IMR-90 (cell line): Measurements from ENCODE around the gene CD300H. TPM values are rescaled to one million over a fixed set of nuclear protein-coding genes. Genes with fewer than 3 reads are reported as not detected.

ENCODE experiments used
- ATAC-seq: fragments of 200-7000 bp; cut with Tn5 transposase; 2 replicates; pipeline ENCODE4 v1.9.1; 2020; ENCODE audit warnings: low read depth, mild to moderate bottlenecking, moderate library complexity
- BruUV-seq: library from RNA; stranded (reverse); fragments of 400-500 nt; replicated peaks from 2 replicates; lab custom pipeline; 2021; lab: Mats Ljungman, UMichigan
- CTCF ChIA-PET: fragments of 300-600 bp; formaldehyde crosslinking; extraction: SDS; loops from one replicate; lab custom pipeline; 2021; ENCODE audit warnings: antibody characterized with exemption; lab: Yijun Ruan, JAX
- POLR2A ChIA-PET: fragments of 300-600 bp; sonication (Branson Sonifier 250); formaldehyde crosslinking; loops from one replicate; lab custom pipeline; 2022; ENCODE audit warnings: antibody characterized with exemption; ENCODE audit not compliant: unreplicated experiment; lab: Charles Lee
- DNase-seq: peaks from one replicate; pipeline ENCODE4 v3.0.0; 2013
- H2AFZ ChIP-seq: replicated peaks from 2 replicates; pipeline ENCODE3; 2013; ENCODE audit warnings: low read length, mild to moderate bottlenecking; ENCODE audit not compliant: poor library complexity
- H2AK5ac ChIP-seq: 2 replicates; pipeline ENCODE4 v1.6.1; 2013; ENCODE audit warnings: low read depth, low read length, inconsistent platforms
- H2AK9ac ChIP-seq: replicated peaks from 2 replicates; pipeline ENCODE3; 2013; ENCODE audit warnings: mild to moderate bottlenecking, low read depth, low read length, moderate library complexity; ENCODE audit not compliant: poor library complexity
- H2BK120ac ChIP-seq: 2 replicates; pipeline ENCODE4 v1.6.1; 2013; ENCODE audit warnings: low read depth, low read length, inconsistent platforms
- H2BK15ac ChIP-seq: 3 replicates; pipeline ENCODE4 v1.6.1; 2013; ENCODE audit warnings: low read depth, low read length, inconsistent platforms
- H2BK20ac ChIP-seq: 2 replicates; pipeline ENCODE4 v1.6.1; 2013; ENCODE audit warnings: low read depth, mild to moderate bottlenecking, inconsistent platforms, low read length, moderate library complexity
- H2BK5ac ChIP-seq: 2 replicates; pipeline ENCODE4 v1.6.1; 2013; ENCODE audit warnings: mild to moderate bottlenecking, low read depth, low read length, inconsistent platforms; ENCODE audit not compliant: poor library complexity, severe bottlenecking
- H3K14ac ChIP-seq: replicated peaks from 2 replicates; pipeline ENCODE4 v1.6.1; 2013; ENCODE audit warnings: low read depth, low read length, inconsistent platforms
- H3K18ac ChIP-seq: 2 replicates; pipeline ENCODE4 v1.6.1; 2013; ENCODE audit warnings: low read depth, low read length, control low read depth
- H3K23ac ChIP-seq: 2 replicates; pipeline ENCODE4 v1.6.1; 2013; ENCODE audit warnings: low read depth, low read length, inconsistent platforms
- H3K27ac ChIP-seq: 2 replicates; pipeline ENCODE4 v1.5.1; 2013; ENCODE audit warnings: mild to moderate bottlenecking, control low read depth, low read length; ENCODE audit not compliant: insufficient read depth
- H3K27me3 ChIP-seq: 2 replicates; pipeline ENCODE4 v1.6.1; 2013; ENCODE audit warnings: low read length; ENCODE audit not compliant: control insufficient read depth, insufficient read depth
- H3K36me3 ChIP-seq: 2 replicates; pipeline ENCODE4 v1.6.1; 2013; ENCODE audit warnings: low read length, mixed read lengths; ENCODE audit not compliant: control insufficient read depth, insufficient read depth
- H3K4ac ChIP-seq: 2 replicates; pipeline ENCODE4 v1.6.1; 2013; ENCODE audit warnings: low read depth, low read length, inconsistent platforms
- H3K4me1 ChIP-seq: 2 replicates; pipeline ENCODE4 v1.6.1; 2013; ENCODE audit warnings: low read length, mixed read lengths; ENCODE audit not compliant: control insufficient read depth, insufficient read depth
- H3K4me2 ChIP-seq: 2 replicates; pipeline ENCODE4 v1.6.1; 2013; ENCODE audit warnings: low read depth, mild to moderate bottlenecking, control low read depth, low read length, moderate library complexity
- H3K4me3 ChIP-seq: 2 replicates; pipeline ENCODE4 v1.5.1; 2013; ENCODE audit warnings: low read depth, mild to moderate bottlenecking, control low read depth, low read length, moderate library complexity; ENCODE audit not compliant: insufficient read depth
- H3K56ac ChIP-seq: 2 replicates; pipeline ENCODE4 v1.6.1; 2013; ENCODE audit warnings: low read length, inconsistent platforms; ENCODE audit not compliant: insufficient read depth; ENCODE audit errors: extremely low read depth
- H3K79me1 ChIP-seq, 2 experiments: 2 replicates each; pipeline ENCODE4 v1.6.1; 2013; ENCODE audit warnings: low read length in 2 of 2, inconsistent platforms in 1 of 2, low read depth in 1 of 2
- H3K9ac ChIP-seq: 2 replicates; pipeline ENCODE4 v1.6.1; 2013; ENCODE audit warnings: low read depth, low read length, control low read depth
- H3K9me1 ChIP-seq: 2 replicates; pipeline ENCODE4 v1.6.1; 2013; ENCODE audit warnings: low read length, inconsistent platforms; ENCODE audit not compliant: insufficient read depth
- H3K9me3 ChIP-seq: 2 replicates; pipeline ENCODE4 v1.6.1; 2013; ENCODE audit warnings: low read length; ENCODE audit not compliant: control insufficient read depth, insufficient read depth
- H4K20me1 ChIP-seq: 2 replicates; pipeline ENCODE4 v1.6.1; 2013; ENCODE audit warnings: low read length, inconsistent platforms; ENCODE audit not compliant: insufficient read depth
- H4K5ac ChIP-seq: 2 replicates; pipeline ENCODE4 v1.6.1; 2013; ENCODE audit warnings: mild to moderate bottlenecking, low read depth, low read length, control low read depth
- H4K8ac ChIP-seq, 2 experiments: 2 replicates each; pipeline ENCODE4 v1.6.1; 2013; ENCODE audit warnings: low read depth in 2 of 2, low read length in 2 of 2, control low read depth in 1 of 2, inconsistent platforms in 1 of 2
- H4K91ac ChIP-seq: 2 replicates; pipeline ENCODE4 v1.6.1; 2013; ENCODE audit warnings: low read depth, low read length, inconsistent platforms; ENCODE audit not compliant: insufficient read depth
- BHLHE40 ChIP-seq: fragments of 150-350 bp; IDR thresholded peaks from 2 replicates; pipeline ENCODE4 v1.6.1; 2016; ENCODE audit warnings: mild to moderate bottlenecking, low read depth, low read length
- CHD1 ChIP-seq: IDR thresholded peaks from 2 replicates; pipeline ENCODE4 v1.6.1; 2012; ENCODE audit warnings: low read depth, low read length, improper control_type of control experiment
- CTCF ChIP-seq: conservative IDR thresholded peaks from 2 replicates; pipeline ENCODE4 v1.5.1; 2012; ENCODE audit warnings: mild to moderate bottlenecking, low read depth, low read length, improper control_type of control experiment
- FOS ChIP-seq: fragments of 150-350 bp; IDR thresholded peaks from 2 replicates; pipeline ENCODE4 v1.6.1; 2016; ENCODE audit warnings: low read depth, low read length
- NFE2L2 ChIP-seq: fragments of 150-350 bp; IDR thresholded peaks from 2 replicates; pipeline ENCODE4 v1.6.1; 2016; ENCODE audit warnings: low read depth, mild to moderate bottlenecking, low read length
- POLR2A ChIP-seq: IDR thresholded peaks from 2 replicates; pipeline ENCODE4 v1.6.1; 2012; ENCODE audit warnings: mild to moderate bottlenecking, low read depth, low read length
- RCOR1 ChIP-seq: IDR thresholded peaks from 2 replicates; pipeline ENCODE4 v1.6.1; 2012; ENCODE audit warnings: mild to moderate bottlenecking, low read length, improper control_type of control experiment; ENCODE audit not compliant: insufficient replicate concordance
- USF2 ChIP-seq: fragments of 150-350 bp; IDR thresholded peaks from 2 replicates; pipeline ENCODE4 v1.6.1; 2017; ENCODE audit warnings: mild to moderate bottlenecking, antibody characterized with exemption, low read length, low read depth
- WGBS, 2 experiments: methylation state at CpG; one replicate each; pipeline versions ENCODE4 v1.1.5 to v1.1.7; 2013; ENCODE audit warnings: missing lambda C conversion rate in 2 of 2; ENCODE audit not compliant: insufficient read length in 1 of 2; ENCODE audit errors: extremely low coverage in 2 of 2; 5-methylcytosine and 5-hydroxymethylcytosine counted together
- dilution Hi-C: fragments of 300-500 bp; cut with HindIII; formaldehyde crosslinking; loops from one replicate; pipeline ENCODE4 v1.14.3; 2018; ENCODE audit warnings: low sequenced_read_pairs; ENCODE audit not compliant: unreplicated experiment
- in situ Hi-C: fragments of 300-500 bp; cut with MboI; formaldehyde crosslinking; loops from 3 replicates; pipeline ENCODE4 v1.14.3; 2019; ENCODE audit warnings: low sequenced_read_pairs, inconsistent platforms, mixed read lengths
- intact Hi-C: fragments of 100-400 bp; cut with micrococcal nuclease; formaldehyde crosslinking; loops from 2 replicates; pipeline ENCODE4 v1.10.0; 2022
- polyA plus RNA-seq, 3 experiments: library from polyadenylated mRNA; depleted of rRNA; stranded (reverse); fragments of >200 nt; gene quantifications; 2 replicates each; pipeline ENCODE4 v1.2.3, GENCODE V29; 2012; ENCODE audit warnings: low replicate concordance in 1 of 3
- total RNA-seq: library from RNA; depleted of rRNA; stranded (reverse); fragments of >200 nt; gene quantifications from 2 replicates; pipeline ENCODE4 v1.2.3, GENCODE V29; 2012

The CD300H gene
- total and polyA plus RNA-seq, 2 of the 4 experiments (the other 2 are of a cell fraction) = not detected

- H4K20me1 ChIP-seq = no peaks in the 10 kb centered on the region
- H4K91ac ChIP-seq = no peak overlapping the region
- H3K4ac ChIP-seq = no peak overlapping the region
- no peak overlapping the region for H2AK5ac ChIP-seq
- H2AFZ ChIP-seq = no peak overlapping the region
- no peak overlapping the region for H4K5ac ChIP-seq
- in situ Hi-C loops = no loop called here
- TF ChIP-seq BHLHE40 (no peak), USF2 (no peak), NFE2L2 (no peak), FOS (no peak), POLR2A (no peak), CHD1 (no peak), CTCF (no peak), RCOR1 (no peak)
- H3K23ac ChIP-seq = no peak overlapping the region
- no peak overlapping the region for H2BK20ac ChIP-seq
- no peak overlapping the region for H3K56ac ChIP-seq
- BruUV-seq = no TSS peak
- peaks cover 2% of the 10 kb centered on the region; the same call in 1 of the 2 replicates for H3K9me3 ChIP-seq
- no peak overlapping the region for H2BK15ac ChIP-seq
- H3K4me1 ChIP-seq = no peaks in the 10 kb centered on the region
- no peaks in the 10 kb centered on the region for H3K36me3 ChIP-seq
- no peak overlapping the region for H3K4me3 ChIP-seq
- CTCF ChIA-PET = no interaction called here
- H3K27ac ChIP-seq = no peak overlapping the region
- H3K27me3 ChIP-seq = no peaks in the 10 kb centered on the region
- H2BK120ac ChIP-seq = no peak overlapping the region
- H3K4me2 ChIP-seq = no peak overlapping the region
- H3K9me1 ChIP-seq = no peaks in the 10 kb centered on the region
- POLR2A ChIA-PET = interaction anchor here (0.6 kb wide), 1 partner anchor 1184 kb away, joined by 6 read pairs; no protein-coding TSS in a partner anchor
- ATAC-seq = no peak
- no peaks in the 10 kb centered on the region for H3K79me1 ChIP-seq
- no peak for DNase-seq
- H4K8ac ChIP-seq = no peak overlapping the region
- H3K9ac ChIP-seq = no peak overlapping the region
- H2BK5ac ChIP-seq = no peak overlapping the region
- intact Hi-C loops = no loop called here
- no CpG with 5 or more reads among the region's 5 CpGs for WGBS, 2 experiments
- H3K14ac ChIP-seq = no peak overlapping the region
- H3K18ac ChIP-seq = no peak overlapping the region
- no peak overlapping the region for H2AK9ac ChIP-seq
- dilution Hi-C loops = no loop called here
These were observed 36.4 kb upstream of the CD300H start for GRCh38 chr17:74603746-74604145.
